ENCODE measurements around the gene SLC6A3.
"Not testable (repeated sequence)": the region's sequence is repeated elsewhere in the genome, so short reads cannot be mapped to it uniquely, and the experiment has no call there.

The SLC6A3 gene

DNA sequence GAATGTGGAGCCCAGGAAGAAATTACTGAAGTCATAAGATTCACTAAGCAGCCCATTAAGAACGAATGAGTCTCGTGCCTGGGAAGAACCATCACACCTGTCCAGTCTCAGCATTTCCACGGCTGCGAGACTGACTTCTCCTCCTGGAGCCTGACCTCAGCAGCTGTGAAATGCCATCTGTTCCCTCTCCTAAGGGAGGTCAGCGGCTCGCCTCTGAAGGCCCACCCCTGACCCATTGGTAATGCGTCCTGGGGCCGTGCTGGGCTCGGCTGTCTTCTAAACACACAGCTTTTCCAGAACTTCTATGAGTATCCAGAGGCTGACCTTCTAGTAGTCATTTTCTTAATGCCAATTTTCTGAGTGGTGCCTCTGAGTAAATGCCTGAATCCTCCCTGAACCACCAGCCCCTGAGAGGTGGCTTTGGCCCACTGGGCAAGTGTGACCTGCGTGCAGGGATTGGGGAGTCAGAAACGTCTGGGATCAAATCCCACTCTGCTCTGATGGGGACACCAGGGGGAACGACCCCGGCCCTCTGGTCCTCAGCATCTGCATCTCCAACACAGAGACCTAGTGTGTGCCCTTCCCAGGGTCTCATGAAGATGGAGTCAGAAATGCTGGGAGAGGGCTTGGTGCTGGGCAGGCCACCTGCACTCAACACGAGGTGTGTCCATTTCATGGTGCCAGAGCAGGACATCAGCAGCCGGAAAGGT, 5.7 kb downstream of the SLC6A3 start:
- no peak for DNase-seq

DNA sequence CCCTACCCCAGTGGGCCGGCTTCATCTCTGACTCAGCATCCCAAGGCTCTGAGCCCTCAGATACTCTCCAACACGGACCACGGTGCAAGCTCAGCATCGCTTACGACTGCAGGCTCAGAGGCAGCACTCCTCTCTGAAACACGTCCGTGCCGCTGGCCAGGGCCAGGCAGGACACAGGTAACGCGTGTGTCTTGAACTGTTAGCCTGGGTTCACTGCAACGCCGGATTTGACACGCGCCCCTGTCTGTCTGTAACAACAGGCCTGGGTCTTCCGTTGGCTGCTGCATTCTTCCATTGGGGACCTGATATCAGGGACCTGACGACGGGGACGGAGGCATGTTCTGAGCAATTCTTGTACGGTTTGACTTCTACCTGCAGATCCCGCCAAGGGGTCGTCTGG, 6.4 kb downstream of the SLC6A3 start:
- DNase-seq, result no peak

DNA sequence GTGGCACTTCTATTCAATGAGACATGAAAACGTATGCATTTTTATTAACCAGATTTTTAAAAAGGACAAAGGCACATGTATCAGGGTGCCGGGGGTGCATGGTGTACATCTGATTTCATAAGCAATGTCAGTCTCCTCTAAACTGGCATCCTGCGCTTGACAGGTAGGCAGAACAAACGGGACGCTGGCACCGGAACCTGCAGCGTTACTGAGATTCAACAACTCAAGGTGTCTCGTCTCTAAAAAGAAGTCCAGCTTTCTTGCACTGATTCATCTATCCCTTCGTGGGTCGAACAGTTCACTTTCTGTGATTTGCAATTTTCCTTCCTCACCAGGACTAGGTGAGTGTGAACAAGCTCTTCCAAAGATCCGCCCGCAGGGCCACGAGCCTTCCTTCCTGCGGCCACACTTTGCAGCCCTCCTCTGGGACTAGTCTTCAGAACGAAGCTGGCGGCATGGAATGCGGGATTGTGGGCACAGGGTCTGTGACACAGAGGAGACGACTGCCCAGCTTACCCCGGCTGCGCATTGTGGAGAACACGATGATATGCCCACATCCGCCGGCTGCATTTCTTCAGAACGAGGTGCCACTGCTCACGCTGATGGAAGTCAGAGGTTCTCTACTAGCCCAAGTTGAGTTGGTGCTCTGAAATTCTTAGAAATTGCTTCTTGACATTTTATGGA, 7.2 kb downstream of the SLC6A3 start:
- peak in 1 of 2 donors; percentile 6 for DNase-seq

DNA sequence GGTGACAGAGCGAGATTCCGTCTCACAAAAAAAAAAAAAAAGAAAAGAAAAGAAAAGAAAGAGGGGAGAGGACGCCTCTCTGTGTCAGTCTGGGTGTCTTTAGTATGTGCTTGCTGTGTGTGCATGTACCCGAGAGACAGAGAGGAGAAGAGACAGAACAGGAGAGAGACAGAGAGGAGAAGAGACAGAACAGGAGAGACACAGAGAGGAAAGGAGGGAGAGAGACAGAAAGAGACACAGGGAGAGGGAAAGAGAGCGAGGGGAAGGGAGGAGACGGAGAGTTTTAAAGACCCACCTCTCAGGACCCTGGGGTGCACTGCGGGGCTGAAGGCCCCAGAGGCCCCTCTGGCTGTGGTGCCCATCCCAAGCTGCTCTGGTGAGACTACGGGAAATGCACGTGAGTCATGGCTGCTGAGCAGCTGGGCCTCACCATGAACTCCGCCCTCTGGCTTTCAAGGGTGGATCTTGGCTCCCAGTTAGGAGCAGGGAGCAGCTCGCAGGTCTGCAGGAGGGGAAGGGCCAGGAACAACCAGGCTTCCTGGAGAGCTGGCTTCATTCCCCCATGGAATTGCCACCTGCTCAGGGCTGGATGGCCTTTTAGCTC, 7.9 kb downstream of the SLC6A3 start:
- no peak for DNase-seq

DNA sequence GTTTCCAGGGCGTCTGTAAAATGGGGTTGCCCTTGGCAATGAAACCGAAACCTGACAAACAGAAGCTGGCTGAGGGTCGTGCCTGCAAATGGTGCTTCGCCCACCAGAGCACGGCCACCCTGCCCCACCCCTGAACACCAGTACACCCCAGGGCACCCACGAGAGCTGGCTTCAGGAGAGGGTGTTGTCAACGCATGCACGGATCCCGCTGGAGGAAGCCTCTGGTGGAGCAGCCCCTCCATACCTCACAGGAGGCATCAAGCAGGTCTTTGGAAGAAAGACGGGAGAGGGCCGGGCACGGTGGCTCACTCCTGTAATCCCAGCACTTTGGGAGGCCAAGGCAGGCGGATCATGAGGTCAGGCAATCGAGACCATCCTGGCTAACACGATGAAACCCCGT, 8.6 kb downstream of the SLC6A3 start:
- DNase-seq, result peak in 1 of 2 donors; percentile 10

DNA sequence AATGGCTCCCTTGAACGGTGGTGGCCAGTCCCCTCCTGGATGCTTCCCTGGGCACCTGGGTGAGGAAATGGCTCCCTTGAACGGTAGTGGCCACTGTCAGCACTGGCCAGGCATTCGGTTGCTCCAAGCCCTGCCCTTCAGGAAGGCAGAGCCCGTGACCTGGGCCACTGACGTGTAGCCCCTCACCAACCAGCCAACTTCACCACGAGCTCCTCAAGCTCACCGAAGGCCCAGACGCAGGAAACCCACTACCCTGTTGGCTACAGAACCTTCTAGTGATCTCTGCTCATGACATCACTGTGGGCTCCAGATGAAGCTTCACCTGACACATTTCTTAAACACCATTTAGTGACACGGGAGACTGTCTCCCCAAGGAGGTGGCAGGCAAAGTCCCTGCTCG, 9.2 kb downstream of the SLC6A3 start:
- no peak for DNase-seq

DNA sequence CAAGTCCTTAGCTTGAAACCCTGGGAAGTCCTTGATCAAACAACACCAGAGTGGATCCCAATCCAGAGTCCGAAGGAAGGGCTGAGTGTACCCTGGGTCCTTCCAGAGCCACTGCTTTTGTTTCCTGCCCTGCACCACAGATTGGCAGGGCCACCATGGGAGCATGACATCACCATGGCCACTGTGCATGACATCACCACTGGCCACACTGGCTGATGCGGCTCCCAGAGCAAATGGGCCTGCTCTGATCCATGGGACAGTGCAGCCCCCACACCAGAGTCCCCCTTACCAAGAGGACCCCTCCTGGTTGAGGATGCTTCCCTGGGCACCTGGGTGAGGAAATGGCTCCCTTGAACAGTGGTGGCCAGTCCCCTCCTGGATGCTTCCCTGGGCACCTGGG, 9.9 kb downstream of the SLC6A3 start:
- DNase-seq, result no peak

DNA sequence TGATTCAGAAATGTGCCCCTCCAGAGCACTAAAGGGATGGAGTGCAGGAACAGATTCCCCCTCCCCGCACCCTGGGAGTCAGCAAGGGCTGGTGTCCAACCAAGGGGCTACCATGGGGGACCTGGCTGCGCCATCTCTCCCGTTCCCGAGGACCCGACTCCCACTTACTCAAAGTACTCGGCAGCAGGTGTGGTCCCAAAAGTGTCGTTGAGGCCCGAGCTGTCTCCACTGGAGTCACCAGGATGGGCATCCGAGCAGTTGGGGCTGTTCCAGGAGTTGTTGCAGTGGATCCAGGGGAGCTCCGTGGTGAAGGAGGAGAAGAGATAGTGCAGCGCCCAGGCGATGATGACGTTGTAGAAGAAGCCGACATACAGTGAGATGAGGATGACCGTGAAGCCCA, 12.9 kb downstream of the SLC6A3 start:
- DNase-seq, result no peak

DNA sequence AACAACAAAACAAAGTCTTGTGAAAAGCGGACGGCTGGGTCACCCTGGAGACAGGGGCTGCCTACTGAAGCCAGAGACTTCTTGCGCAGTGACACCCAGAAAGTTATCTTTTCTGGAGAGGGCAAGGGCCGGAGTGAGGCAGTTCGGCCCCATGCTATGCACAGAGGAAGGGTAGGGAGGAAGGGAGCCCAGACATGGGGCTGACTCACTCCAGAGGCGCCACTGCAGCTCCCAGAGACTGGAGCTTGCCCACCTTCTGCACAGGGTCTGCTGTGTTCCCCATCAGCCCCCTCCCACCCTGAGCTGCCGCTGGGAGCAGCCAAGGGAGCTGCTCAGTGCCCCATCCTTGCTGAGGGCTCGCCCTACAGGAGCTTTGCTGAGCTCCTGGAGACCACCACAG, 13.3 kb downstream of the SLC6A3 start:
- DNase-seq, result no peak

DNA sequence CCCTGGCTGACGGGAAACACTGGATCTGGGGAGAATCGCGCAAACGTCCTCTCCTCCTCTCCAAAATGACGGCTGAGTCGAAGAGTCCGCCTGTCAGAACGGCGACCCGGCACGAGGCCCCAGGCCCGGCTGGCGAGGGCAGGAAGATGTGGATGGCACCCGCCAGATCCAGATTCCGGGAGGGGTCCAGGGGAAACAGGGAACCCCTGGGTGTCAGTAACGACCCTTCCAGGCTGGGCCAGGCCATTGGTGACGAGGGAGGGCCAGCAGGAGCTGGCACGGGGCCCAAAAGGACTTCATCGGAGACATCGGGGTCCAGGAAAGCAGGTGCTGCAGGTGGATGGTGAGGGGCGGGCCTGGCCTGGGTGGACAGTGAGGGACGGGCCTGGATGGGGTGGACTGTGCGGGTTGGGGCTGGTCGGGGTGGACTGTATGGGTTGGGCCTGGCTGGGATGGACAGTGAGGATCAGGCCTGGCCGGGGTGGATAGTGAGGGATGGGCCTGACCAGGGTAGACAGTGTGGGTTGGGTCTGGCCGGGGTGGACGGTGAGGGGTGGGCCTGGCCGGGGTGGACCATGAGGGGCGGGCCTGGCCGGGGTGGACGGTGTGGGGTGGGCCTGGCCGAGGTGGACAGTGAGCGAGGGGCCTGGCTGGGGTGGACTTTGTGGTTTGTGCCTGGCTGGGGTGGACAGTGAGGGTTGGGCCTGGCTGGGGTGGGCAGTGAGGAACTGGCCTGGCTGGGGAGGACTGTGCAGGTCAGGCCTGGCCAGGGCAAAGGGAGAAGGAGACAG, 14.0 kb downstream of the SLC6A3 start:
- DNase-seq, result no peak

DNA sequence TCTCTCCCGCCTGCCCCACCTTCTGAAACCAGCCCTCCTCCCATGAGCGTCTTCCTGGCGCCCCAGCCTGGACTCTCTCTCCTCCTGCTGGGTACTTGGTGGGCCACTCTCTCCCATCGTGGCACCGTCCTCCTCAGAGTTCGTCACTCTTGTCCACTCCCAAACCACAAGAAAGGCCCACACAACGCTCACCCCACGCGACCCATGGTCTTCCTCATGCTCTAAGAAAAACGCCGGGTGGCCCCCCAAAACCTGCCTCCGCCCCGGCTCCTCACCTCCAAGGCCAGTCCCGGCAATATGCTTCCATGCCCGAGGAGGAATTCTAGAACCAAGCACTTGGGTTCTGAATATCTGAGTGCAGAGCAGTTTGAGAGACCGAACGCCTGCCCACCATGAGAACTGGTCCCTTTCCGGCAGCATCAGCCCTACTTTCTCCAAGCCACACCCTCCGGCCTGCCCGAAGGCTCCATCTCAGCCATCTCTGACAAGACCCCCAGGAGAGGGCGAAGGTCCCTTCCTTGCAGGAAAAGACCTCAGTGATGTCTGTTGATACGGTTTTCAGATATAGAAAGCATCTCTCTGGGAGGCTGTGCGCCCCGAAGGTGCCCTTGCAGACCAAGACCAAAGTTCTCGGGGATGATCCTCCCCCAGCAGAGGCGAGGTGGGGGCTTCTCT, 15.0 kb downstream of the SLC6A3 start:
- no peak for DNase-seq

DNA sequence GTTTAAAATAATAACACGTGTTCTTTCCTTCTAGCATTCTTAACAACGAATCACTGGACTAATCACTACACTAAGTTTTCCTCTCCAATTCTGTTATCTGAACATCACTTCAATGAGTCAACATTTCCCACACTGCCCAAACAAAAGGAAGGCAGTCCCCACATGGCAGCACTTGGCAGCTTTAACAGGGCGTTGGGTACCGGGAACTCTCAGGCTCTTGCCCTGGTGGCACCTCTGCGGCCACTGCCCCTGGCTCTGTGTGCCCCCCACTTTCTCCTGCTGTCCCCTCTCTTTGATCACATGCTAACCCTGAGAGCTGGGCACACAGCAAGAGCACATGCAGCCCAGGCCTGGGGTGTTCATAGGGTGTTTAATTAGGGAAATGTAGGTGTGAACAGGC, 15.7 kb downstream of the SLC6A3 start:
- no peak for DNase-seq

DNA sequence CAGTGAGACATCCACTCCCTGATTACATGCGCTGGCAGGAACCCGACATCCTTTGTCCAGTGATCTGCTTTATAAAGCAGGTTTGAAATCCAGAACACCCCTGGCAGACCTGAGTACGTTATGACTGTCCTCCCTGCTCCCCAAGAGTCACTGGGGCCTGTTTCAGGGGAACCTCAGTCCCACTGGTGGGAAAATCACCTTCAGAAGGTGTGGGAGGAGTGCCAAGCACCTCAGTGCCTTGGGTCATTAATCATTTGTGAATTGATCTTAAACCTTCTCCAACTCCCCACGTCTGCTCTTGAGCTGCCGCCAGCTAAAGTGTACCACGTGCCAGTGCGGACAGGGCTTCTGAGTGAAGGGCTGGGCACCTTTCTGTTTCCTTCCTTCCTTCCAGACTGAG, 16.2 kb downstream of the SLC6A3 start:
- DNase-seq, result no peak

DNA sequence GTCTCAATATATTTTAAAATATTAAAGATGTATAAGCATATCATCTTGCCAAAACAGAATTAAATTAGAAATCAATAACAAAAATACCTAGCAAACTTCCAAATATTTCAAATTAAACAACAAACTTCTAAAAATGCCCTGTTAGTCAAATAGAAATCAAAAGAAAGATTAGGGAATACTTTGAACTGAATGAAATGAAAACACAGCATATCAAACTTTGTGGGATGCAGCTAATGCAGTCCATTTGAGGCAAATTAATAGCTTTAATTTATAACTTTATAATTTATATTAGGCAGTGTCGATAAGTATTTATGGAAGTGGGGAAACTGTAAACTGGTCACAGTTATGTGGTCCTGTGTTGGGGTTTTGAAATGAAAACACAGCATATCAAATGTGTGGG, 17.1 kb downstream of the SLC6A3 start:
- no peak for DNase-seq

DNA sequence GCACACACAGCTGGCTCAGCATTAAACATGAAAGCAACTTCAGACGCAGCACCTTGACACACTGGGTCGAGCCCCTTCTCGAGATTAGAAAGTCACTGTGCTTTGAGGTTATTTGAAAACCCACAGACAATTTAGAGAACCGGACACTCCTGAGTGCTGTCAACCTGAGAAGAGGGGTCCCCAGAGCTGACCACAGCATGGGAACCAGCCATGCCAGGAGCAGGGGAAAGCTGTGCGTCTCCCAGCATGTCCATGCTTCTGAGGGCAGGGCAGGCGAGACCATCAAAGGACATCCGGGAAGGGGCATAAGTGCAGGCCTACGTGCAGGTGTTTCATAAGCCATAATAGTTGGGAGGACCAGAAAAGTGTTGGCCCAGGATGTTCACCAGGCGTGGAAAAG, 20.5 kb downstream of the SLC6A3 start:
- no peak for DNase-seq

DNA sequence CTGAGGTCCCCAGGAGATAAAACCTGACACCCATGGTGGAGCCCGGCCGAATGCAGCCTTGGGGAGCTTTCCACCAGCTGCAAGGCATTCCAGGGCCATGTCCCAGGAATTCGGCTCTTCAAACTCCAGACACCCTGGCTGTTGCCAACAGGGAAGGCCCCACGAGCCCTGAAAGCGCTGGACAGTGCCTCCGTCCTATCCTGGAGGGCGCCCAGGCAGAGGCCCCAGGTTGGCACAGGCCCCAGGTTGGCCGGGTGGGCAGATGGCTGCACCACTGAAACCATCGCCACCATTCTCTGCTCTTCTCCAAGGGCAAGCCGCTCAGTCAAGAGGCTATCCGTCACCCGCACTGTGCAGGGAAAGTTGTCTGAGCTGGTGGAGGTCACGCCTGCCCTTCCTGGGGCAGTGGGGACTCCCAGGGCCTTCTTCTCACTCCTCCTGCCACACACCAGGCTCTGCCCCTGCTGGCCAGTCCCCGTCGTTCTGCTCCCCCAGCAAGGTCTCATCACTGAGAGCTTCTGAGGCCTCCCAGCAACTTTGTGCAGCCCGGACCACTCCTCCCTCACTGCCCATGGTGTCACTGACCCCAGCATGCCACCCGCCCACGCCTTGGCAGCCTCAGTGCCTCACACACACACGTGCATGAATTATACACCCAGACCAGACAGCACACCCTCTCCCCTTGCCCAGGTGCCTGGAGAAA, 21.2 kb downstream of the SLC6A3 start:
- no peak for DNase-seq

DNA sequence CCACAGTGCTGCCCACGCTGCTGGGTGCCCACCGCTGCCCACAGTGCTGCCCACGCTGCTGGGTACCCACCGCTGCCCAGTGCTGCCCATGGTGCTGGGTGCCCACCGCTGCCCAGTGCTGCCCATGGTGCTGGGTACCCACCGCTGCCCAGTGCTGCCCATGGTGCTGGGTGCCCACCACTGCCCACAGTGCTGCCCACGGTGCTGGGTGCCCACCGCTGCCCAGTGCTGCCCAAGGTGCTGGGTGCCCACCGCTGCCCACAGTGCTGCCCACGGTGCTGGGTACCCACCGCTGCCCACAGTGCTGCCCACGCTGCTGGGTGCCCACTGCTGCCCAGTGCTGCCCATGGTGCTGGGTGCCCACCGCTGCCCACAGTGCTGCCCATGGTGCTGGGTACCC, 22.7 kb downstream of the SLC6A3 start:
- not testable (repeated sequence) for DNase-seq

DNA sequence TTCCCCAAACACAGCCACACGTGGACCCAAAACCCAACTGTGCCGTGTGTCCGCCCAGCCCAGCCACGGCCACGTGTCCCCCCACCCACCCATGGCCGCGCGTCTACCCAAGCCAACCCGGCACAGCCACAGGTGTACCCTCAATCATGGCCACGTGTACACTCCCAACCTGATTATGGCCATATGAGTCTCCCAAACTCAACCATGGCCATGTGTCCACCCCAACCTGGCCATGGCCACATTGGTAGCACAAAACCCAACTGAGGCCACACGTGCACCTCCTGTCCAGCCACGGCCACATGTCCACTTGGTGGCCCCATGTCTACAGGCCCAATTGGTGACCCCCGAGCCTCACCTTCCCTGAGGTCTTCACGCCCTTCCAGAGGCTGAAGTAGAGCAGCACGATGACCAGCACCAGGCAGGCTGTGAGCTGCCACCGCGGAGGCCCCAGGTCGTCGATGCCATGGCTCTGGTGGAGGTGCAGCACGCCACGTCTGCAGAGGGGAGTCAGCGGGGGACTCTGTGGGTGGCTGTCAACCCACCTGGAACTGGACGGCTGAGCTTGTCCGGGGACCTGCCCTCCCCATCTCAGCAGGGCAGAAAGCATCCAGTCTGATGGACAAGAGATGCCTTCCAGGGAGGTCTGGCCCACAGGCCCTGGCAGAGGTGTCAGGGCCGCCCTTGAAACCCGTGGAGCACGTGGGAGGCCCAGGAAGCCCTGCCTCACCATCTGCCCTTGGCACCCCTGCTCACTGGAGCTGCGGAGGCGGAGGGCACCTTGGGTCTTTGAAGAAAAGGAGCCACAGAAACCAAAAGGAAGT, 23.5 kb downstream of the SLC6A3 start:
- DNase-seq, result no peak

DNA sequence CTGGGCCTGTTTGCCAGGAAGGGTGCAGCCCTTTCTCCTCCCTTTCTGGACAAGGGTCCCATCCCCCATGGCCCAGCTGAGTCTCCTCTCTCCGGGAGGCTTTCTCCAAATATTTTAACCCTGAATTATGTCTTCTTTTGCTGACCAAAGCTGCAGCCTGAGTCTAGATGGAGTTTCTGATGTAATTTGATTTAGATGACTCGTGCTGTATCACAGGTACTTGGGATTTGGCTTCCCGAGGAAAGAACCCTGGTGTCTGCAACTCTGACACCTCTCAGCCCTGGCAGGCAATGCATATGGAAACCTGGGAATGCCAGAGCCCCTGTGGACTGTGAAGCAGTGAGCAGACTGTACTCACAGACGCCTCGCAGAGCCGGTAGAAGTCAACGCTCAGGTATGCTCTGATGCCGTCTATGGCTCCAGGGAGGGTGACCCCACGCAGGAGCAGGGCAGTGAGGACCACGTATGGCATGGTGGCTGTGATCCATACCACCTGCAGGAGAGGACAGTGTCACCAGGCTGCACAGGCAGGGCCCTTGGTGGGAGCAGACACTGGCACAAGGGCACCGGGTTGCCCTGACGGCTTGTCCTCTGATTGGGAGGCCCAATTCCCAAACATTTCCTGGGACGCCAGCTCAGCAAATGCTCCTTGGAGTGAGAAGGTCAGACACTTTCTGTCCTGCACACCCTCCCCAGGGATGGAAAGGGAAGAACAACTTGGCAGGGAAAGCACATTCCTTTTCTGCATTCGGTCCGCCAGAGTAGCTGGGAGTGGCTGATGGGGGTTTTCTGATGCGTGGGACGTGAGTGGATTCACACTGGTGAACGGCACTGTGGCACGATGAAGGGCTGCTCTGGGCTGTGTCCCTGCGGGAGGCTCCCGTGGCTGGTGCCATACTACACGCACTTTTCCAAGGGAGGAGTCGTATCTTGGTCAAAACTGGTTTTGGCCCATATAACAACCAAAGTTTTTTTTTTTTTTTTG, 24.7 kb downstream of the SLC6A3 start:
- DNase-seq, result no peak

Measured in CD4-positive, alpha-beta T cell treated with Interleukin-4 for 1 hour (primary cell).